A673 (cell line): ENCODE data around the gene ODC1. TPM values are rescaled to one million over a fixed set of nuclear protein-coding genes. Genes with fewer than 3 reads are reported as not detected.

Experiments
- BruUV-seq: library from RNA; stranded (reverse); fragments of 400-500 nt; replicated peaks from 2 replicates; lab custom pipeline; 2021; lab: Mats Ljungman, UMichigan
- CTCF ChIA-PET: fragments of 300-600 bp; sonication (Branson Sonifier 250); formaldehyde crosslinking; loops from one replicate; lab custom pipeline; 2022; ENCODE audit warnings: antibody characterized with exemption; lab: Charles Lee
- POLR2A ChIA-PET: fragments of 300-600 bp; sonication (Branson Sonifier 250); formaldehyde crosslinking; loops from one replicate; lab custom pipeline; 2022; ENCODE audit warnings: antibody characterized with exemption; ENCODE audit not compliant: low non-redundant PET; lab: Charles Lee
- DNase-seq: peaks from one replicate; pipeline ENCODE4 v3.0.0-alpha.2; 2015; ENCODE audit warnings: low spot score
- H3K27ac ChIP-seq: fragments of 200-600 bp; sonication (generic); 2 replicates; pipeline ENCODE4 v1.5.1; 2016; ENCODE audit warnings: mixed run types, low read depth, mild to moderate bottlenecking, mixed read lengths, antibody characterized with exemption, low read length; ENCODE audit not compliant: poor library complexity, severe bottlenecking
- H3K27me3 ChIP-seq: fragments of 200-600 bp; sonication (generic); replicated peaks from 2 replicates; pipeline ENCODE4 v1.6.1; 2017; ENCODE audit warnings: mixed run types, low read depth, mild to moderate bottlenecking, mixed read lengths, antibody characterized with exemption, low read length; ENCODE audit not compliant: insufficient read depth, poor library complexity
- H3K36me3 ChIP-seq: fragments of 200-600 bp; sonication (generic); 2 replicates; pipeline ENCODE4 v1.6.1; 2016; ENCODE audit warnings: mixed run types, mild to moderate bottlenecking, mixed read lengths, antibody characterized with exemption, low read length; ENCODE audit not compliant: insufficient read depth, poor library complexity, severe bottlenecking
- H3K4me1 ChIP-seq: fragments of 200-600 bp; sonication (generic); 2 replicates; pipeline ENCODE4 v1.6.1; 2017; ENCODE audit warnings: mixed run types, mild to moderate bottlenecking, mixed read lengths, antibody characterized with exemption, low read length; ENCODE audit not compliant: insufficient read depth, poor library complexity, severe bottlenecking
- H3K4me3 ChIP-seq: fragments of 200-600 bp; sonication (generic); 2 replicates; pipeline ENCODE4 v1.5.1; 2016; ENCODE audit warnings: low read depth, mixed run types, mild to moderate bottlenecking, mixed read lengths, low read length; ENCODE audit not compliant: poor library complexity, severe bottlenecking
- H3K9me3 ChIP-seq: fragments of 200-600 bp; sonication (generic); 2 replicates; pipeline ENCODE4 v1.6.1; 2016; ENCODE audit warnings: mixed run types, low read depth, mild to moderate bottlenecking, mixed read lengths, antibody characterized with exemption, low read length; ENCODE audit not compliant: poor library complexity, severe bottlenecking
- EZH2 ChIP-seq: fragments of 200-600 bp; sonication (generic); IDR thresholded peaks from 2 replicates; pipeline ENCODE4 v1.6.1; 2017; ENCODE audit warnings: borderline replicate concordance, low read depth, mild to moderate bottlenecking, mixed read lengths, antibody characterized with exemption, low read length; ENCODE audit not compliant: poor library complexity, severe bottlenecking
- intact Hi-C: fragments of 100-400 bp; cut with micrococcal nuclease; formaldehyde crosslinking; loops from one replicate; pipeline ENCODE4 v1.10.0; 2022; ENCODE audit not compliant: unreplicated experiment
- total RNA-seq: library from RNA; stranded (reverse); gene quantifications from 2 replicates; pipeline ENCODE4 v1.2.3, GENCODE V29; 2021
- TF ChIP-seq, protein P1 (sequence below): fragments of 300-800, 200-600 bp; sonication (generic); conservative IDR thresholded peaks from 2 replicates; pipeline ENCODE4 v1.5.1; 2017; ENCODE audit warnings: low read depth, mild to moderate bottlenecking, antibody characterized with exemption, low read length, moderate library complexity, mixed read lengths

ODC1 gene
- total RNA-seq, 1 experiment from 2014 or later = 269 TPM

DNA sequence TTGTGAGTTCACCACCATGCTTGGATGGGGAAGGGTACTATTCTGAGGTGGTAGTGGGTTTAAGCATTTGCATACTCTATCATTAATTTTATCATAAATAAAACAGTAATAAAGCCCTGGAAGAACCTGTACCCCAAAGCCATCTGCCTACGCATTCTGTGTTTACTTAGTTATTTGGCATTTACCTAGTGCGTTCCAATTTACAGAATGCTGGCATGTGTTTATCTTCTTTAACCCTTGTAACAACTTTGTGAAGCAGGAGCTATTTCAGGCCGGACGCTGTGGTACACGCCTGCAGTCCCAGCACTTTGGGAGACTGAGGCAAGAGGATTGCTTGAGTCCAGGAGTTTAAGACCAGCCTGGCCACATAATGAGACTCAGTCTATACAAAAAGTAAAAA is 17.8 kb upstream of the ODC1 start:
- H3K27me3 ChIP-seq = no peaks in the 10 kb centered on the region
- no peak for DNase-seq
- CTCF ChIA-PET = interaction anchor here (0.6 kb wide), 1 partner anchor 212 kb away, joined by 4 read pairs; no protein-coding TSS in a partner anchor
- TF ChIP-seq, protein P1, sequence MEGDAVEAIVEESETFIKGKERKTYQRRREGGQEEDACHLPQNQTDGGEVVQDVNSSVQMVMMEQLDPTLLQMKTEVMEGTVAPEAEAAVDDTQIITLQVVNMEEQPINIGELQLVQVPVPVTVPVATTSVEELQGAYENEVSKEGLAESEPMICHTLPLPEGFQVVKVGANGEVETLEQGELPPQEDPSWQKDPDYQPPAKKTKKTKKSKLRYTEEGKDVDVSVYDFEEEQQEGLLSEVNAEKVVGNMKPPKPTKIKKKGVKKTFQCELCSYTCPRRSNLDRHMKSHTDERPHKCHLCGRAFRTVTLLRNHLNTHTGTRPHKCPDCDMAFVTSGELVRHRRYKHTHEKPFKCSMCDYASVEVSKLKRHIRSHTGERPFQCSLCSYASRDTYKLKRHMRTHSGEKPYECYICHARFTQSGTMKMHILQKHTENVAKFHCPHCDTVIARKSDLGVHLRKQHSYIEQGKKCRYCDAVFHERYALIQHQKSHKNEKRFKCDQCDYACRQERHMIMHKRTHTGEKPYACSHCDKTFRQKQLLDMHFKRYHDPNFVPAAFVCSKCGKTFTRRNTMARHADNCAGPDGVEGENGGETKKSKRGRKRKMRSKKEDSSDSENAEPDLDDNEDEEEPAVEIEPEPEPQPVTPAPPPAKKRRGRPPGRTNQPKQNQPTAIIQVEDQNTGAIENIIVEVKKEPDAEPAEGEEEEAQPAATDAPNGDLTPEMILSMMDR = no peak
- no peak for TF ChIP-seq EZH2
- no peaks in the 10 kb centered on the region for H3K4me1 ChIP-seq
- H3K36me3 ChIP-seq = no peaks in the 10 kb centered on the region
- intact Hi-C loops = no loop called here
- H3K9me3 ChIP-seq = no peaks in the 10 kb centered on the region
- POLR2A ChIA-PET = no interaction called here
- BruUV-seq = no TSS peak
- H3K27ac ChIP-seq = no peak overlapping the region
- H3K4me3 ChIP-seq = no peak overlapping the region

DNA sequence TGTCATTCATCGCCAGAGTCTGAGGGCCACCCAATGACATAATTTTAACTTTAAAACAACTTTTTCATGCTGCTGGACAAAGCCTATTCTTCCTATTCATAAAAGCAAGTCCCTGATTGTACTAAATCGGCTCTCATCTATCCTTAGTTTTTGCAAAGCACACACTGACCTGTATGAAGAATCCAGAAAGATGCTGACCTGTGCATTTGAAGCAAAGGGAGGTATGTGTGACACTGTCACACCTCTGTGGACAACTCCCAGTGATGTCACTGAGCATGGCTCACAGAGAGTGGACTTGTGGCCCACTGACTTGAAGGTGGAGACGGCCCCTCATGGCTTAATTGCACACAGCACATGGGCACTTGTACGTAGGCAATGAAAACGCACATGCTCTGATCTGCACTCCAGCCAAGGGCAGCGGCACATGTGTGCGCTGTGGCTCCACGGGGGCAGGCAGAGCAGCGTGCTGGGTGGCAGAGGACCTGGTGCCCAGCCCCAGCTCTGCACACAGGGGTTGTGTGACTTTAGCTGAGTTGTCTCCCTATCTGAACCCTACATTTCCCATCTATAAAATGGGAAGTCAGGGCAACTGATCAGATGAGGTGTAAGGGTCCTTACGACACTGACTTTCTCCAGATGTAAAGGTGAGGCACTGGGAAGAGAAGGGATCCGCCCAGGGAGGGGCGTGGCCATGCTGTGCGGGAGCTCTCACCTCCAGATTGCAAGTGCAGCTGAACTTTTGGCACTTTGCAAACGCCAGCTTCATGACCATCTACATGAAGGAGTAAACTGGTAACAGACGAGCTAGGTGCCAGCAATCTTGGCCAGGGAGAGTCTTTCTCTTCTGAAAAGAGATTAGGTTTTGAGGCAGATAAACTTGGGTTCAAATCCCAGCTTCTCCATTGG is 14.3 kb upstream of the ODC1 start:
- ChIA-PET CTCF (no interaction called here), POLR2A (no interaction called here)
- no peaks in the 10 kb centered on the region for H3K9me3 ChIP-seq

DNA sequence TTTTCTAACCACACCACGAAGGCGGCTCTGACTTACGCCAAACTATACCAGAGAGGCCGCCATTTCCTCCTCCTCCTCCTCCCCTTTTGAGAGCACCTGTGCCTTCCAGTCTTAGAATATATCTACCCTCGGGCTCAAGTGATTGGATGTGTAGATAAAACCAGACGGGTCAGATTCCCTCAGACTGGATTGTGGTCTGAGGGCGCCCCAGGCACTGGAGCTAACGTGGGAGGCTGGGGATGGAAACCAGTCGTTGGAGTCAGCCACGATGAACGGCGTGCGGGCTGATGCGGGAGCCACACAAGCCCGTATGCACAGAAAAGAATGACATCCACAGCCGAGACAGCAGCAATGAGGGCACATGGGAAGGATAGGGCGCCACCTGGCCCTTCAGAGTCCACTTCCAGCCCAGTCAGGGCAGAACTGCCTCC is 12.3 kb upstream of the ODC1 start:
- no peaks in the 10 kb centered on the region for H3K27me3 ChIP-seq
- TF ChIP-seq, protein P1 = no peak
- TF ChIP-seq EZH2 = no peak
- POLR2A ChIA-PET = no interaction called here
- no peak for DNase-seq
- no peaks in the 10 kb centered on the region for H3K9me3 ChIP-seq
- intact Hi-C loops = no loop called here
- no TSS peak for BruUV-seq
- H3K4me3 ChIP-seq = no peak overlapping the region
- H3K36me3 ChIP-seq = no peaks in the 10 kb centered on the region
- no peaks in the 10 kb centered on the region for H3K4me1 ChIP-seq
- CTCF ChIA-PET = no interaction called here
- no peak overlapping the region for H3K27ac ChIP-seq

More for the DNA sequence above, 14.3 kb upstream of the ODC1 start:
- no peaks in the 10 kb centered on the region for H3K27me3 ChIP-seq
- no peaks in the 10 kb centered on the region for H3K36me3 ChIP-seq
- intact Hi-C loops = no loop called here
- no TSS peak for BruUV-seq
- no peak for TF ChIP-seq EZH2
- TF ChIP-seq, protein P1 = no peak
- no peak overlapping the region for H3K4me3 ChIP-seq
- H3K27ac ChIP-seq = no peak overlapping the region
- no peak for DNase-seq
- H3K4me1 ChIP-seq = no peaks in the 10 kb centered on the region
